Cardiac muscle cell (in vitro differentiated cells and primary cell): ENCODE results near the gene FEM1B. TPM values are rescaled to one million over a fixed set of nuclear protein-coding genes. Genes with fewer than 3 reads are reported as not detected.
A peak's percentile ranks its signal among the peaks of the same experiment; 100 is the strongest.

Experiments
- DNase-seq, 2 donors: peaks; one replicate each; pipeline versions ENCODE4 v3.0.0 to v3.0.0-alpha.2; 2010 to 2017; ENCODE audit warnings: low read depth in 1 of 2, low spot score in 1 of 2
- H3K27ac ChIP-seq: fragments of 200-600 bp; sonication (generic); 2 replicates; pipeline ENCODE4 v1.5.1; 2016
- H3K27me3 ChIP-seq: fragments of 200-600 bp; sonication (generic); 2 replicates; pipeline ENCODE4 v1.6.0; 2016; ENCODE audit warnings: control low read depth
- H3K36me3 ChIP-seq: fragments of 200-600 bp; sonication (generic); 2 replicates; pipeline ENCODE4 v1.5.1; 2016; ENCODE audit warnings: control low read depth
- H3K4me1 ChIP-seq: fragments of 200-600 bp; sonication (generic); 2 replicates; pipeline ENCODE4 v1.8.1; 2017; ENCODE audit warnings: low read depth, mild to moderate bottlenecking, mixed run types
- H3K4me3 ChIP-seq: fragments of 200-600 bp; sonication (generic); 2 replicates; pipeline ENCODE4 v1.5.1; 2016; ENCODE audit warnings: mild to moderate bottlenecking
- H3K9me3 ChIP-seq: fragments of 200-600 bp; sonication (generic); 2 replicates; pipeline ENCODE4 v1.5.1; 2017; ENCODE audit warnings: low read depth, mild to moderate bottlenecking, control low read depth
- polyA plus RNA-seq: library from polyadenylated mRNA; unstranded; fragments of >200 nt; fragmentation: Nextera tagmentation; extraction: Ambion mirVana; gene quantifications from 2 replicates; pipeline ENCODE4 v1.2.1, GENCODE V29; 2016
- total RNA-seq: library from RNA; depleted of rRNA; stranded (reverse); fragments of >200 nt; gene quantifications from 2 replicates; pipeline ENCODE4 v1.2.3, GENCODE V29; 2016
- TF ChIP-seq, protein P1 (sequence below): IDR thresholded peaks from 2 replicates; pipeline ENCODE4 v1.5.1; 2012; ENCODE audit warnings: low read depth, mild to moderate bottlenecking, low read length

The FEM1B gene
- total and polyA plus RNA-seq, 2 experiments from 2014 or later, result 23.0 to 59.7 TPM

DNA sequence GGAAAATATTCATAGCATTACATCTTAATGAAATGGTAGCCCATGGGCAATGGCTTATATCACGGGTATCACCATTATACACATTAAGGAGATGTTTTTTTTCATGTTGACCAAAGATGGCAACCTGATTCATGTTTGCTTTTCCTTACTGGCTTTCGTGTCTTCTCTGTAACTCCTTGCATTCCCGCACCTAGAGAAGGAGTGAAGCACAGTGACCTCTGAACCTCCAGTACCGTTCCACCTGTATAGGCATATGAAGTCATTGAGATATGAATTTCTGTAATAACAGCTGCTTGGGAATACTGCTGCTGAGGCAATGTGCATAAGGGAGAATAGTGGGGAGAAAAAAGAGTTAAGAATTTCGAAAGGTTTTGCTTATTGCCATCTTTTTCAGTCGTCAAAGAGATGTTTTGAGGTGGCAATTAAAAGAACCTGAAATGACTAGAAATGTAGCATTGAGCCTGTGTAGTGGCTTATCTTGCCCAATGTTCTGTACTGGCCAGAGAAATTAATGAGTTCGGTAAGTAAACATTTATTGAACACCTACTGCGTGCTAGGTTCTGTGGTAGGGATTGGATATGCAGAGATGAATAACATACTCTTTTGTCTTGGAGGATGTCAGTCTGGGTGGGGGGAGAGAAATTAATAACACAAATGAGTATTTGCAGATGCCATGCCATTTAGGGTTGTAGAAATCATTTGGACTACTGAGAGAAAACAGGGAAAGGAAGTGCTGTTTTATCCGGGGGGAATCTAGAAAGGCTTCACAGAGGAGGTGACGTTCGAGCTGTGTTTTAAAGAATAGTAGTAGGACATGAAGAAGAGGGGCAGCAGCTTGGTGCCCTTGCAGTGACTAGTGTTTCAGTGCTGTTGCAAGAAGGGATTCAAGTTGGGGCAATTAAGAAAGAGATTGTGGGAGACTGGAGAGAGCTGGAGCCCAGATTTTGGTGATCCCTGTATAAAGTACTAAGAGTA, 2.5 kb downstream of the FEM1B start:
- Histone ChIP-seq H3K36me3 (peaks cover 9% of the 10 kb centered on the region), H3K27me3 (no peaks in the 10 kb centered on the region), H3K4me3 (peak overlapping the region; percentile 70), H3K9me3 (no peaks in the 10 kb centered on the region), H3K27ac (peak overlapping the region; percentile 96), H3K4me1 (peaks cover 45% of the 10 kb centered on the region)
- DNase-seq, result no peak
- TF ChIP-seq, protein P1, sequence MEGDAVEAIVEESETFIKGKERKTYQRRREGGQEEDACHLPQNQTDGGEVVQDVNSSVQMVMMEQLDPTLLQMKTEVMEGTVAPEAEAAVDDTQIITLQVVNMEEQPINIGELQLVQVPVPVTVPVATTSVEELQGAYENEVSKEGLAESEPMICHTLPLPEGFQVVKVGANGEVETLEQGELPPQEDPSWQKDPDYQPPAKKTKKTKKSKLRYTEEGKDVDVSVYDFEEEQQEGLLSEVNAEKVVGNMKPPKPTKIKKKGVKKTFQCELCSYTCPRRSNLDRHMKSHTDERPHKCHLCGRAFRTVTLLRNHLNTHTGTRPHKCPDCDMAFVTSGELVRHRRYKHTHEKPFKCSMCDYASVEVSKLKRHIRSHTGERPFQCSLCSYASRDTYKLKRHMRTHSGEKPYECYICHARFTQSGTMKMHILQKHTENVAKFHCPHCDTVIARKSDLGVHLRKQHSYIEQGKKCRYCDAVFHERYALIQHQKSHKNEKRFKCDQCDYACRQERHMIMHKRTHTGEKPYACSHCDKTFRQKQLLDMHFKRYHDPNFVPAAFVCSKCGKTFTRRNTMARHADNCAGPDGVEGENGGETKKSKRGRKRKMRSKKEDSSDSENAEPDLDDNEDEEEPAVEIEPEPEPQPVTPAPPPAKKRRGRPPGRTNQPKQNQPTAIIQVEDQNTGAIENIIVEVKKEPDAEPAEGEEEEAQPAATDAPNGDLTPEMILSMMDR, result no peak

DNA sequence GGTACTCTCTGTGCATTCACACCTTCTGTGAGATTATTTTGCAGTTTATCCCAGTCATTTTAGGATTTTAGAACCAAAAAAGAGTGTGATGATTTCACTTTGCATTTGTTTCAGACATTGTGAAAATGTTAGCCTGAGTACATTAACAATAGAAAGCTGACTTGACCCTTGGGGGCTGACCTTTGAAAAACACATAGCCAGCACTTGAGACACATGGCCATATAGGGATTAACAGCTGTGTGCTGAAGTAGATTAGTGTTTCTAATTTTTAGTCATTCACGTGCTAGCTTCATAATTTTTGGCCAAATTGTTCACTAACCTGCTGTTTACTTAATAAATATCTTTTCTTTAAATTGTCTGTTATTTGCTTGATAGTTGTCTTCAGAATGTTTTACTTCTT, 3.5 kb downstream of the FEM1B start:
- Histone ChIP-seq H3K4me1 (peaks cover 45% of the 10 kb centered on the region), H3K36me3 (peaks cover 9% of the 10 kb centered on the region), H3K9me3 (no peaks in the 10 kb centered on the region), H3K27me3 (no peaks in the 10 kb centered on the region), H3K4me3 (peak overlapping the region; percentile 70), H3K27ac (peak overlapping the region; percentile 96)
- no peak for DNase-seq
- TF ChIP-seq, protein P1, result no peak

- TF ChIP-seq, protein P1, result no peak
- H3K27ac ChIP-seq, result no peak overlapping the region
- H3K36me3 ChIP-seq, result peaks cover 9% of the 10 kb centered on the region
- no peaks in the 10 kb centered on the region for H3K9me3 ChIP-seq
- peaks cover 36% of the 10 kb centered on the region for H3K4me1 ChIP-seq
- H3K4me3 ChIP-seq, result no peak overlapping the region
- H3K27me3 ChIP-seq, result no peaks in the 10 kb centered on the region
- no peak for DNase-seq
Observed at GRCh38 chr15:68283401-68283800, 5.9 kb downstream of the FEM1B start.

GRCh38 chr15:68284616-68285258, 7.2 kb downstream of the FEM1B start:
- H3K4me1 ChIP-seq, result peaks cover 34% of the 10 kb centered on the region
- H3K27ac ChIP-seq, result no peak overlapping the region
- H3K9me3 ChIP-seq, result no peaks in the 10 kb centered on the region

DNA sequence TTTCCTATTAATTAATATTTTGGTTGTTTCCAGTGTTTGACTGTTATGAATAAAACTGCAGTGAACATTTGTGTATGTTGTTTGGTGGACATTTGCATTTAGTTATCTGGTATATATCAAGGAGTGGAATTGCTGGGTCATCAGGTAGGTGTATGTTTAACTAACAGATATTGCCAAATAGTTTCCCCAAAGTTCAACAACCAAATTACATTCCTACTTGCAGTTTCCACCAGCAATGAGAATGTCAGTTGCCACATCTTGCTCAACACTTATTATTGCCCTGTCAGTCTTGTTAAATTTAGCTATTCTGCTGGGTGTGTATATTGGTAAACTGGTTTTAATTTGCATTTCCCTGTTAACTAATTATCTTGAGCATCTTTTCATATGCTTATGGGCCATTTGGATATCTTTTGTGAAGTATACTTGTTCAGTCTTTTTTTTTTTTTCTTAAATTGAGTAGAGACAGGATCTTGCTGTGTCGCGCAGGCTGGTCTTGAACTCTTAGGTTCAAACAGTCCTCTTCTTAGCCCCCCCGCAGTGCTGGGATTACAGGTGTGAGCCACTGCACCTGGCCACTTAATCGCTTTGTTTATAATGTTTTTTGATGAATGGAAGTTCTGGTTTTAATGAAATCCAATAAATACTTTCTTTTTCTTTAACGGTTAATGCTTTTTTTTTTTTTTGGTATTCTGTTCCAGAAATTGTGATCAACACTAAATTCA, 7.9 kb downstream of the FEM1B start:
- Histone ChIP-seq H3K9me3 (no peaks in the 10 kb centered on the region), H3K27me3 (no peaks in the 10 kb centered on the region), H3K4me1 (peaks cover 27% of the 10 kb centered on the region), H3K36me3 (peaks cover 15% of the 10 kb centered on the region), H3K27ac (no peak overlapping the region), H3K4me3 (no peak overlapping the region)
- TF ChIP-seq, protein P1, result no peak
- DNase-seq, result no peak

More at GRCh38 chr15:68284616-68285258, 7.2 kb downstream of the FEM1B start:
- Histone ChIP-seq H3K36me3 (peaks cover 12% of the 10 kb centered on the region), H3K4me3 (no peak overlapping the region), H3K27me3 (no peaks in the 10 kb centered on the region)
- TF ChIP-seq, protein P1, result no peak
- no peak for DNase-seq
